ENCODE results near the gene AKR1C2. TPM values are rescaled to one million over a fixed set of nuclear protein-coding genes. Genes with fewer than 3 reads are reported as not detected.

Gene AKR1C2
- total and polyA plus RNA-seq, 2 donors, result 1.0 to 3.8 TPM

DNA sequence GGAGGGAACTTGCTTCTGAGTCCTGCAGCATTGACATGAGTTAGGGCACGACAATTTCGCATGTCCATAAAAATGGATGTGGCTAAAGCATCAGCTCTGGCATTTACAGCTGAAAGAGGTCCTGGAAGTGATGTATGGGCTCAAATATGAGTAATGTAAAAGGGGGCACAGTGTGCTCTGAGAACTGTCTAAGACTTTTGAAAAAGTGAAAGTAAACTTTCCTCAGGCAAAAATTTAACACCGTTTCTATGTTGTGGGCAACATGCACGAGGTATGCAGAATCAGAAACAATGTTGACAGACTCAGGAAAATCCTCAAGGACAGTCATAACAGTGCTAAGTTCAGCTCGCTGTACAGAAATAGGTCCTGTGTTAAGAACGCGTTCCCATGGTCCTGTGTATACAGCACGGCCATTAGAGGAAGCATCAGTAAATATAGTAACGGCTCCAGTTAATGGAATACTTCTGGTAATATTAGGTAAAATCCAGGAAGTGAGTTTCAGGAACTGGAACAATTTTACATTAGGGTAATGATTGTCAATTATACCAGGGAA lies 37.9 kb upstream of the AKR1C2 start:
- Histone ChIP-seq H3K36me3 (ENCODE audit: control insufficient read depth in 2 of 2, insufficient read depth in 2 of 2, low read length in 1 of 2) (no peaks in the 10 kb centered on the region), H3K4me3 (ENCODE audit: low read length in 2 of 2) (no peak overlapping the region), H3K27ac (ENCODE audit: low read depth in 1 of 2, low read length in 1 of 2) (no peak overlapping the region), H3K9me3 (ENCODE audit: control insufficient read depth in 2 of 2, insufficient read depth in 1 of 2, low read length in 1 of 2) (peaks cover 0 to 5% of the 10 kb centered on the region in 2 donors), H3K27me3 (ENCODE audit: control insufficient read depth in 2 of 2, insufficient read depth in 1 of 2, low read length in 1 of 2) (no peaks in the 10 kb centered on the region), H3K4me1 (ENCODE audit: control insufficient read depth in 2 of 2, insufficient read depth in 2 of 2, low read length in 2 of 2) (no peaks in the 10 kb centered on the region)
- no peak for DNase-seq (ENCODE audit: low read depth in 6 of 9, low spot score in 9 of 9)
- 87% methylated on average over 9 of the region's 9 CpGs for WGBS

DNA sequence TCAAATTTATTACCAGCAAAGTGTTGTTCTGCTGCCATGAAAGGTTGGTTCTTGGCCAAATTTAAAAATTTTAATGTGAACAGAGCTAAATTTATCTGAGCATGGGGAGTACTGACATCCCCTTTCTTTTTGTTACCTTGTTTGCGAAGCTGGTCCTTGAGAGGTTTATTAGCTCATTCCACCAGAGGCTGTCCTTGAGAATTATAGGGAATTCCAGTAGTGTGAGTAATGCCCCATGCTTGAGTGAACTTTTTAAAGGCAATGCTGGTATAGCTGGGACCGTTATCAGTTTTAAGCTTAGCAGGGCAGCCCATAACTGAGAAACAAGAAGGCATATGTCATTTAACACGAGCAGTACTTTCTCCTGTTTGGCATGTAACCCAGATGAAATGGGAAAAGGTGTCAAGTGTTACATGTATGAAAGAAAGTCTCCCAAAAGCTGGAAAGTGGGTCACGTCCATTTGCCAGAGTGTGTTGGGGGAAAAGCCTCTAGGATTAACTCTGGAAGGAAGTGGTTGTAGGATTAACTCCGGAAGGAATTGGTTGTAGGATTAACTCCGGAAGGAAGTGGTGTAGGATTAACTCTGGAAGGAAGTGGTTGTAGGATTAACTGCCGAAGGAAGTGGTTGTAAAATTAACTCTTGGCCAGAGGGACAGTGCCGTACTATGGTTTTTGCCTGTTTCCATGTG lies 37.3 kb upstream of the AKR1C2 start:
- Histone ChIP-seq H3K36me3 (ENCODE audit: control insufficient read depth in 2 of 2, insufficient read depth in 2 of 2, low read length in 1 of 2) (no peaks in the 10 kb centered on the region), H3K9me3 (ENCODE audit: control insufficient read depth in 2 of 2, insufficient read depth in 1 of 2, low read length in 1 of 2) (peaks cover 0 to 5% of the 10 kb centered on the region in 2 donors), H3K27me3 (ENCODE audit: control insufficient read depth in 2 of 2, insufficient read depth in 1 of 2, low read length in 1 of 2) (no peaks in the 10 kb centered on the region), H3K4me3 (ENCODE audit: low read length in 2 of 2) (no peak overlapping the region), H3K4me1 (ENCODE audit: control insufficient read depth in 2 of 2, insufficient read depth in 2 of 2, low read length in 2 of 2) (no peaks in the 10 kb centered on the region), H3K27ac (ENCODE audit: low read depth in 1 of 2, low read length in 1 of 2) (no peak overlapping the region)
- 84% methylated on average over 8 of the region's 8 CpGs for WGBS
- no peak for DNase-seq (ENCODE audit: low read depth in 6 of 9, low spot score in 9 of 9)

DNA sequence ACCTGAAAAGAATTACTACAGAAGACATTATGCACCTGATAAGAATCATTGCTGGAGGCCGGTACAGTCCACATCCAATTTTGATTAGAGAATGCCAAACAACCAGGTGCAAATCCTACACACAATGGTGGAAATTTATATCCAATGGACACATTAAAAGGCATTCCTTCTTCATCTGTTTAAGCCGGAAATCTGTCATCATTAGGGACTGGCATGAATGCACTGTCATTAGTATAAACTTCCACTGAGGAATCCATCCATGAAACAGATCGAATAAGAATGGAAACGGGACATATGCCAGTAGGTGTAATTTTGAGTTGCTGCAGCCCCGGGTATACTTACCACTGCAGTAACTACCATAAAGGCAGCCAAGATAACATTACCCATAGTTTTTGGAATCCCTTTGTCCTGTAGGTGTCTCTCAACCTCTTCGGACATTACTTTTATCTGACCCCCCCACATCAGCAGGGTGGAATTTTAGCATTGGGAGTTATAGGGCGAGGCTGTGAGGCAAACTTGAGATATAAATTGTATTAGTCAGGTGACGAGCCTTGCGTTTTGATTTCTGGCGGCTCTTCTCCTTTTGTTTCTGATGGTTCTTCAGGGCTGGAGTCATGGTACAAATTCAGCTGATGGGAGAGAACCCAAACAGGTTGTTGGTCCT lies 36.5 kb upstream of the AKR1C2 start:
- peaks cover 0 to 3% of the 10 kb centered on the region in 2 donors for H3K9me3 ChIP-seq (ENCODE audit: control insufficient read depth in 2 of 2, insufficient read depth in 1 of 2, low read length in 1 of 2)
- H3K27ac ChIP-seq (ENCODE audit: low read depth in 1 of 2, low read length in 1 of 2), result no peak overlapping the region
- H3K4me1 ChIP-seq (ENCODE audit: control insufficient read depth in 2 of 2, insufficient read depth in 2 of 2, low read length in 2 of 2), result no peaks in the 10 kb centered on the region
- H3K27me3 ChIP-seq (ENCODE audit: control insufficient read depth in 2 of 2, insufficient read depth in 1 of 2, low read length in 1 of 2), result no peaks in the 10 kb centered on the region
- no peak for DNase-seq (ENCODE audit: low read depth in 6 of 9, low spot score in 9 of 9)
- 92% methylated on average over 10 of the region's 10 CpGs for WGBS
- H3K4me3 ChIP-seq (ENCODE audit: low read length in 2 of 2), result no peak overlapping the region
- H3K36me3 ChIP-seq (ENCODE audit: control insufficient read depth in 2 of 2, insufficient read depth in 2 of 2, low read length in 1 of 2), result no peaks in the 10 kb centered on the region

DNA sequence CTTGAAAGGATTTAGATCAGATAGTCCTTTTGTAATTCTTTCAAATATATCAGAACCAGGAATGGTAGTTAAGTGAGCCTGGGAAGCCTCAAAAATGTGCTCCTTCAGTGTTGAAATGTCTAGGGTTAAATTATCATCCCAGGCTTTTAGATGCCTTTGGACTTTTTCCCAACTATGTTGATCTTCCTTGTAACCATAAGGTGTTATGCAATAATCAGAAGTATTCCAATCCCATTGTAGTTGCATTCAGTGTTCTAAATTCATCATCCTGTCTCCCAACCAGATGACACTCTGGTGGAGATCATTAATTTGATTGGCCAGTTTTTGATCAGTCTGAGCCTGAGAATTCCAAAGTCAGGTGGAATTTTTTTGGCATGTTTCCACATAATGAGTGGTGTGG lies 35.1 kb upstream of the AKR1C2 start:
- no peak overlapping the region for H3K27ac ChIP-seq (ENCODE audit: low read depth in 1 of 2, low read length in 1 of 2)
- no peaks in the 10 kb centered on the region for H3K27me3 ChIP-seq (ENCODE audit: control insufficient read depth in 2 of 2, insufficient read depth in 1 of 2, low read length in 1 of 2)
- H3K4me3 ChIP-seq (ENCODE audit: low read length in 2 of 2), result no peak overlapping the region
- DNase-seq (ENCODE audit: low read depth in 6 of 9, low spot score in 9 of 9), result no peak
- peaks cover 0 to 6% of the 10 kb centered on the region in 2 donors for H3K9me3 ChIP-seq (ENCODE audit: control insufficient read depth in 2 of 2, insufficient read depth in 1 of 2, low read length in 1 of 2)
- H3K36me3 ChIP-seq (ENCODE audit: control insufficient read depth in 2 of 2, insufficient read depth in 2 of 2, low read length in 1 of 2), result no peaks in the 10 kb centered on the region
- H3K4me1 ChIP-seq (ENCODE audit: control insufficient read depth in 2 of 2, insufficient read depth in 2 of 2, low read length in 2 of 2), result no peaks in the 10 kb centered on the region

DNA sequence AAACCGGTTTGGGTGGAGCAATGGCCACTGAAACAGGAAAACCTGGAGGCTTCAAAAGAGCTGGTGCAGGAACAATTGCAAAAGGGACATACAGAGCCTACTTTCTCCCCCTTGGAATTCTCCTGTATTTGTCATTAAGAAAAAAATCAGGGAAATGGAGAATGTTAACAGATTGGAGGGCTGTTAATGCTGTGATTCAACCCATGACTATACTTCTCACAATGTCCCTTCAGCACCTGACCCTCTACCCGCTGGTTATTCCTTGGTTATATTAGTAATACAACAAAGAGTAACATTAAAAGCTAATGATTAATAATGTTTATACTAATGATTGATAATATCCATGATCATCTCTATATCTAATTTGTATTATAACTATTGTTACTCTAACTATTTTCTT lies 34.4 kb upstream of the AKR1C2 start:
- H3K9me3 ChIP-seq (ENCODE audit: control insufficient read depth in 2 of 2, insufficient read depth in 1 of 2, low read length in 1 of 2), result peaks cover 0 to 6% of the 10 kb centered on the region in 2 donors
- no peaks in the 10 kb centered on the region for H3K27me3 ChIP-seq (ENCODE audit: control insufficient read depth in 2 of 2, insufficient read depth in 1 of 2, low read length in 1 of 2)
- H3K4me1 ChIP-seq (ENCODE audit: control insufficient read depth in 2 of 2, insufficient read depth in 2 of 2, low read length in 2 of 2), result no peaks in the 10 kb centered on the region
- no peak overlapping the region for H3K27ac ChIP-seq (ENCODE audit: low read depth in 1 of 2, low read length in 1 of 2)
- H3K4me3 ChIP-seq (ENCODE audit: low read length in 2 of 2), result no peak overlapping the region
- WGBS, result 94% methylated on average over 2 of the region's 2 CpGs
- DNase-seq (ENCODE audit: low read depth in 6 of 9, low spot score in 9 of 9), result no peak
- no peaks in the 10 kb centered on the region for H3K36me3 ChIP-seq (ENCODE audit: control insufficient read depth in 2 of 2, insufficient read depth in 2 of 2, low read length in 1 of 2)

DNA sequence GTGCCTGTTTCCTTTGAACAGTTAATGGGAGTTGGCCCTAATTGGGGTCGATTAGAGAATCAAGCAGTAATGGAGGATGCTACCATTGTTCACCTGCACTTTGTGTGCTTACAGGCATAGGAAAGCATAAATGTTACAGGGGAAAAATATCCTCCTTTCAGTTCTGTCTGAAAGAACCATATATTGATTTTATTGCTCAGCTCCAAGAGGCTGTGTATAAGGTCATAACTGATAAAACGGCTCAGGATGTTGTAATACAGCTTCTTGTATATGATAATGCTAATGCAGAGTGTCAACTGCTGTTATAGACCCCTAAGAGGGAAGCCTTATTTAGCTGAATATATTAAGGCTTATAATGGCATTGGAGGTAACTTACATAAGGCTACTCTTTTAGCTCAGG lies 32.9 kb upstream of the AKR1C2 start:
- Histone ChIP-seq H3K36me3 (ENCODE audit: control insufficient read depth in 2 of 2, insufficient read depth in 2 of 2, low read length in 1 of 2) (no peaks in the 10 kb centered on the region), H3K4me1 (ENCODE audit: control insufficient read depth in 2 of 2, insufficient read depth in 2 of 2, low read length in 2 of 2) (no peaks in the 10 kb centered on the region), H3K27ac (ENCODE audit: low read depth in 1 of 2, low read length in 1 of 2) (no peak overlapping the region), H3K27me3 (ENCODE audit: control insufficient read depth in 2 of 2, insufficient read depth in 1 of 2, low read length in 1 of 2) (no peaks in the 10 kb centered on the region), H3K4me3 (ENCODE audit: low read length in 2 of 2) (no peak overlapping the region), H3K9me3 (ENCODE audit: control insufficient read depth in 2 of 2, insufficient read depth in 1 of 2, low read length in 1 of 2) (peaks cover 0 to 16% of the 10 kb centered on the region in 2 donors)
- WGBS, result 85% methylated on average over 2 of the region's 2 CpGs
- no peak for DNase-seq (ENCODE audit: low read depth in 6 of 9, low spot score in 9 of 9)

DNA sequence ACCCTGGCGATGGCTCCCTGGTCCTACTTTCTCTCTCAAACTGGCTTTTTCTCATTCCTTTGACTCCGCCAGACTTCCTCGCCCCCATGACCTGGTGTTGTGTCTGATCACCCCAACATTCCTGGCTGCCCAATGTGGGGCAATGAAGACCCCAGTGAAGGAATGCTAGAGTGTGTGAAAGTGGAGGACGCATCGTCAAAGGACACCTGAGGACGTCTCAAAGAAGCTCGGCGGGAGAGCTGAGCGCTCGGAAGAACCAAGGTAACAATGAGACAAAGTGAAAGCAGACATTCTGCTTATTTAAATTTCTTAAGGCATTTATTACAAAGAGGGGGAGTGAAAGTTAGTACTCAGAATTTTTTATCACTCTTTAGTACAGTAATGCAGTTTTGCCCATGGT lies 31.7 kb upstream of the AKR1C2 start:
- 99% methylated on average over 10 of the region's 10 CpGs for WGBS
- DNase-seq (ENCODE audit: low read depth in 6 of 9, low spot score in 9 of 9), result no peak
- H3K27me3 ChIP-seq (ENCODE audit: control insufficient read depth in 2 of 2, insufficient read depth in 1 of 2, low read length in 1 of 2), result no peaks in the 10 kb centered on the region
- H3K36me3 ChIP-seq (ENCODE audit: control insufficient read depth in 2 of 2, insufficient read depth in 2 of 2, low read length in 1 of 2), result no peaks in the 10 kb centered on the region
- no peaks in the 10 kb centered on the region for H3K4me1 ChIP-seq (ENCODE audit: control insufficient read depth in 2 of 2, insufficient read depth in 2 of 2, low read length in 2 of 2)
- H3K27ac ChIP-seq (ENCODE audit: low read depth in 1 of 2, low read length in 1 of 2), result no peak overlapping the region
- H3K9me3 ChIP-seq (ENCODE audit: control insufficient read depth in 2 of 2, insufficient read depth in 1 of 2, low read length in 1 of 2), result peaks cover 0 to 17% of the 10 kb centered on the region in 2 donors
- H3K4me3 ChIP-seq (ENCODE audit: low read length in 2 of 2), result no peak overlapping the region

DNA sequence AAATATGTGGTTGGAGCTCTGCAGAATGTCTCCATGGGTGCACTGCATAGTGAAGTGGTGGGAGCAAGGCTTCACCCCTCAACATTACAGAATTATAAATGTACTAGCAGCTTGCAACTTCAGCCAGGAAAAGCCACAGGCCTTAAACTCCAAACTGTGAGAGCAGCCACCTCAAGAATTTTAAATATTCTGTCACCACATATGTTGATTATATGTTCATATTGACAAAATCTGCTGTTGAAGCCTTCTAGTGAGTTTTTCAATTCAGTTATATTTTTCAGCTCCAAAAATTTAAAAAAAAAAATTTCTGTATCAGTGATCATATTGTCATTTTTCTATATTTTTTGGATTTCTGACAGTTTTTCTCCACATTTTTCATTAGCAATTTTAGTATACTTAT lies 30.9 kb upstream of the AKR1C2 start:
- no peaks in the 10 kb centered on the region for H3K27me3 ChIP-seq (ENCODE audit: control insufficient read depth in 2 of 2, insufficient read depth in 1 of 2, low read length in 1 of 2)
- no peak overlapping the region for H3K4me3 ChIP-seq (ENCODE audit: low read length in 2 of 2)
- no peak for DNase-seq (ENCODE audit: low read depth in 6 of 9, low spot score in 9 of 9)
- peaks cover 0 to 17% of the 10 kb centered on the region in 2 donors for H3K9me3 ChIP-seq (ENCODE audit: control insufficient read depth in 2 of 2, insufficient read depth in 1 of 2, low read length in 1 of 2)
- H3K27ac ChIP-seq (ENCODE audit: low read depth in 1 of 2, low read length in 1 of 2), result no peak overlapping the region
- H3K36me3 ChIP-seq (ENCODE audit: control insufficient read depth in 2 of 2, insufficient read depth in 2 of 2, low read length in 1 of 2), result no peaks in the 10 kb centered on the region
- no peaks in the 10 kb centered on the region for H3K4me1 ChIP-seq (ENCODE audit: control insufficient read depth in 2 of 2, insufficient read depth in 2 of 2, low read length in 2 of 2)

DNA sequence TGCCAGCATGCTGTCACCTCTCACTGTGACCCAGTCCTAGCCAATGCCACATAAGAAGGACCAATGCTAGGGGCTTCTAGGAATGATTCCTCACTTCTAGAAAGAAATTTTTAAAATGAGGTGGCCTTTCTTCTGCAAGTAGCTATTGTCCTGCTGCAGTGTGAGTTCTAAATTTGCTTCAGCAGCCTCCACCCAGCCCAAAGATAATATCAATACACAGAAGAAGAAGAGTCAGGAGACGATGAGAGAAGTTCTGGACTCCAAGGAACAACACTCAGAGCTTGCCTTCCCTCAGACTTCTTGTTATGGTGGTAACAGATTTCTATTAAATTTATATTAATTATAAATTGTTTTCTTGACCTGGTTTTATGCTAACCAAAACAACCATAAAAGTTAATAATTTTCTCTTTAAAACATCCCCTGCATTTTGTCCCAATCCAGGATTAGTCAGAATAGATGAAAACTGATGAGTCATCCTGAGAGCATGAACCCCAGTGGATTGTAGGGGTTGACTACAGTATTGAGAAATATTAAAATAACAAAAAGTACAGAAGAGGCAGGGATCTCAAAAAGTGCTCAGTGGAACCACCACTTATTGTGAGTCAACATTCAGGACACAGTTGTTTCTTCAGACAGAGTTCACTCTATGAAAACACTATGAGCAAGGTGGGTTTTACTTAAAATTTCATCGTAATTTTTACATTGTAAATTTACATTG lies 29.6 kb upstream of the AKR1C2 start:
- Histone ChIP-seq H3K36me3 (ENCODE audit: control insufficient read depth in 2 of 2, insufficient read depth in 2 of 2, low read length in 1 of 2) (no peaks in the 10 kb centered on the region), H3K4me1 (ENCODE audit: control insufficient read depth in 2 of 2, insufficient read depth in 2 of 2, low read length in 2 of 2) (no peaks in the 10 kb centered on the region), H3K4me3 (ENCODE audit: low read length in 2 of 2) (no peak overlapping the region), H3K27ac (ENCODE audit: low read depth in 1 of 2, low read length in 1 of 2) (no peak overlapping the region), H3K27me3 (ENCODE audit: control insufficient read depth in 2 of 2, insufficient read depth in 1 of 2, low read length in 1 of 2) (no peaks in the 10 kb centered on the region), H3K9me3 (ENCODE audit: control insufficient read depth in 2 of 2, insufficient read depth in 1 of 2, low read length in 1 of 2) (peaks cover 0 to 17% of the 10 kb centered on the region in 2 donors)
- 92% methylated on average over 2 of the region's 2 CpGs for WGBS
- no peak for DNase-seq (ENCODE audit: low read depth in 6 of 9, low spot score in 9 of 9)

All from thymus (tissue), 11 donors.